Stimulated activated CD4-positive, alpha-beta T cell treated with anti-CD3 and anti-CD28 coated beads, Interleukin-15, amount 100 ng/mL, for 24 hours (primary cell): ENCODE results near the gene ZNF529.
"Not testable (repeated sequence)": the region's sequence is repeated elsewhere in the genome, so short reads cannot be mapped to it uniquely, and the experiment has no call there.

Experiments used
- DNase-seq: peaks from one replicate; pipeline ENCODE4 v3.0.0-alpha.2; 2020

ZNF529 gene

DNA sequence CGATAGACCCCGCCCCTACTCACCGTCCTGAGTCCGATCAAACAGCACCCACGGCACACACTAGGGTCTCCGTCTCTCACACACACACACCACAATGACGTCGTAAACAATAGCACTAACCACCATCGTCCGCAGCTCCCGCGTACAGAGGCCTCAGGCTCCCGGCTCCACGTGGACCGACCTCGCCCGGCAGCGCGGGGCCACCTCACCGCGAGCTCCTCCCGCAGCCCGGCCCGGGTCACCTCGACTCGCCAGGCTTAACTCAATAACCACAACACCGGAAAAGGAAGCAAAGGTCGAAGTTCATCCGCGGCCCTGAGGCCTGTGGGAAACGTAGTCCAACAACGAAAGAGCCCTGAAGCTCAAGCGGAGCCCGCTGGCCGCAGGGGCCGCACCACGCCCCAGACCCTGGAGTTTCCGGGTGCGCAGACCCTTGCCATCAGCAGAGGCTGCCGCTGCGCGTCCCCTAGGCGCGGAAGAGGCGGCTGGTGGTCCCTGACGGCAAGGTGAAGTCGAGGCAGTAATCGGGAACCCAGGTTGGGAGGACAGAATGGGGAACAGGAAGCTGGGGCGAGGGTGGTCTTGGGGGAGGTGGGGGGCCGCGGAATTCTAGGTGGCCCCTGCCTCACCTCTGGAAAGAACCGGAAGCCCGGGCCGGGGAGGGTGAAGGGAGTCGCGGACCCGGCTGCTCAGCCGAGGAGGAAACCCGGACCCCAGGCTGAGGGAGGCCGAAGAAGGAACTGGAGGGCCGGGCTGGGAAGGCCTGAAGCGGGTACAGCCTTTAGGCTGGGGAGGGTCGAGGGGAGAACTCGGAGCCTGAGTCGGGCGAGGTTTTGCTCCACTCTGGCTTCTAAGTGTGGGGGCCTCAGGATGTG, at the start of gene ZNF529:
ZNF529 (minus strand) TSS at position 273 of the 875 bp plus-strand sequence. CDS start 946 bp downstream, outside the sequence.
- peak; percentile 88 for DNase-seq

DNA sequence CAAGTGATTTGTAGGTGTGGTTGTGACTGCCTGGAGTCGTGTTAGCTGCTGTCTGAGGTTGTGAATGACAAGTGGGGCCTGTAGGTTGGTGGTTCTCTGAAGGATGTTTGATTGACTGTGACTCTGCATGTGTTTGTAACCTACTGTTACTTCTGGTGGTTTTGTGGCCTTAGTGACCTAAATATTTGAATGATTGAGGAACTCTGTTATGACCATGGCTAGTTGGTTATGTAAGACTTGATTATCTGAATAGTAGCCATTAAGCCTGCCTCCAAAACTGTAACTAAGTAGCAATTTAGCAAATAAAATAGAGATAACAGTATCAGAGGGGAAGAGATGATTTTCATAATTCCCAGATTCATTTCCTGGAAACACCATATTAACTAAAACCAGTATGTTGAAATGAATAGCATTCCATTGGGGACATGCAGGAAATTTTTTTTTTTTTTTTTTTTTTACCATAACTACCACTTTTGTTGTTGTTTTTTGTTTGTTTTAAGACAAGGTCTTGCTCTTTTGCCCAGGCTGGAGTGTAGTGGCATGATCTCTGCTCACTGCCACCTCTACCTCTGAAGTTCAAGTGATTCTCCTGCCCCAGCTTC, 32.9 kb upstream of the ZNF529 start:
- no peak for DNase-seq

DNA sequence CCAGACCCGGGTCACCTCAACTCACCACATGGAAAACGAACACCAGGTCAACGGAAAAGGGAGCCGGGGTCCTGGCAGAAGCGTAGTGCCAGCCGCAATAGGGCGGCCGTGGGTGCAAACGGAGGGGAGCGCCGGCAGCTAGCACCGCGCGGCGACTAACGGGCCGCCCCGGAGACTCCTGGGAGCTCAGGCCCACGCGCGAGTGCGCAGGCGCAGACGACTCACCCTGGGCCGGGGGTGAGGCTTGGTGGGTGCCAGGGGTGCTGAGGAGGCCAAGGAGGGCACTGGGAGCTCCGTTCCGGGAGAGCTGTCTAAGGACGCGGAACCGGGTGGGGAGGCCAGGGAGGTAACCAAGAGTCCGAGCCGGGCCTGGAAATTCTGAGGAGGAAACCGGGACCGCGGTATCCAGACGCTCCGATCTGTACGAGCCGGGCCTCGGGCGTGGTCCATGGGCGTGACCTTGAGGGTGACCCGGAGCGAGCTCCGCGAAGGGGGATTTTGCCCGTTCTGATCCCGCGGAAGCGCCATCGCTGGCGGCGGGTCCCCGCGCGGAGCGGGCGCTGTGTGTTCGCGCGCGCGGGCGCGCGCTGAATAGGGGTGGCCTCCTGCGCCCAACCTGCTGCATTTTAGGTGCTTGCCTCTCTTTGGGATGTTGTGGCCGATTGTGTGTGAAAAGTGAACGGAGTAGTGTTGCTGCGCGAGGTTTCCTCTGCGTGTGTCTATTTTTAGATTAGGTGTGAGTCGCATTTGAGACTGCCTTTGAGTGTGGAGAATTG, 32.2 kb upstream of the ZNF529 start, which contains the start of gene ZNF382:
ZNF382 (plus strand) TSS at position 213 of the 776 bp plus-strand sequence. CDS start 4,602 bp downstream, outside the sequence.
- DNase-seq = peak; percentile 92

DNA sequence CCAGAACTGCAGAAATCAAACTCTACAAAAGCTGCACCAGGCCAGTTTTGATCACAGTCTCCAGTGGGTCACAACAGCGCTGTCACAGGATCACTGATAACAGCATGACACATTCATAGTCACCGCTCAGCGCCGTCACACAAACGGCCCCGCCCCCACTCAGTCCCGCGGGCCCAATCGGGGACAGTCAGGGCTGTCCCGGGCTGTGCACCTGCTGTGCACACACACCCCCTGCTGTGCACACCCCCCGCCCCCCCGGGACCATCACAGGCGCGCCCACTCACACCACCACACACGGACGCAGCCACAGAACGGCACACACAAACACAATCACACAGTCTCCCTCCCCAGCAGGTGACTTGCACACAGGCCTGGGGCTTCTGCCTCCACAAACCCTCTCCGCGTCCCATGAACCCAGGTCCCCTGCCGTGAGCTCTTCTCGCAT, 31.6 kb upstream of the ZNF529 start:
- DNase-seq = peak; percentile 92

DNA sequence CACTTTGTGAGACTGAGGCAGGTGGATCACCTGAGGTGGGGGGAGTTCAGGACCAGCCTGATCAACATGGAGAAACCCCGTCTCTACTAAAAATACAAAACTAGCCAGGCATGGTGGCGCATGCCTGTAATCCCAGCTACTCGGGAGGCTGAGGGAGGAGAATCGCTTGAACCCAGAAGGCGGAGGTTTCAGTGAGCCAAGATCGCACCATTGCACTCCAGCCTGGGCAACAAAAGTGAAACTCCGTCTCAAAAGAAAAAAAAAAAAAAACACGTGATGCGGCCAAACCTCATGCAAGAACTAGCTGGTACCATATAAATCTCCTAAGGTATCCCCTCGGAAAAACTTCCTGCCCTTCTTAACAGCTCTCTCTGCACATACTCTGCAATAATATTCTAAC, 29.6 kb upstream of the ZNF529 start:
- DNase-seq = not testable (repeated sequence)

DNA sequence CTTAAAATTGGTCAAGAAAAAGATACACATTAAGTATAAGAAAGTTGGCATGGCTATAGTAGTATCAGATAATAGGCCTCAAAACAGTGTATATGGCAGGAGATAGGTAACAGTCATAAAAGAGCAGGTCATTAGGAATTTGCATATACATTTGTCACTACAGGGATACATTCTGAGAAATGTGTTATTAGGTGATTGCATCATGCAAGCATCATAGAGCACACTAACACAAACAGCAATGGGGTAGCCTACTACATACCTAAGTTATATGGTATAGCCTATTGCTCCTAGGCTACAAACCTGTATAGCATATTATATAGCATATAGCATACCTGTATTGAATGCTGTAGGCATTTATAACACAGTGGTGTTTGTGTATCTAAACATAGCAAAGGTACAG, 6.2 kb upstream of the ZNF529 start:
- DNase-seq = no peak

DNA sequence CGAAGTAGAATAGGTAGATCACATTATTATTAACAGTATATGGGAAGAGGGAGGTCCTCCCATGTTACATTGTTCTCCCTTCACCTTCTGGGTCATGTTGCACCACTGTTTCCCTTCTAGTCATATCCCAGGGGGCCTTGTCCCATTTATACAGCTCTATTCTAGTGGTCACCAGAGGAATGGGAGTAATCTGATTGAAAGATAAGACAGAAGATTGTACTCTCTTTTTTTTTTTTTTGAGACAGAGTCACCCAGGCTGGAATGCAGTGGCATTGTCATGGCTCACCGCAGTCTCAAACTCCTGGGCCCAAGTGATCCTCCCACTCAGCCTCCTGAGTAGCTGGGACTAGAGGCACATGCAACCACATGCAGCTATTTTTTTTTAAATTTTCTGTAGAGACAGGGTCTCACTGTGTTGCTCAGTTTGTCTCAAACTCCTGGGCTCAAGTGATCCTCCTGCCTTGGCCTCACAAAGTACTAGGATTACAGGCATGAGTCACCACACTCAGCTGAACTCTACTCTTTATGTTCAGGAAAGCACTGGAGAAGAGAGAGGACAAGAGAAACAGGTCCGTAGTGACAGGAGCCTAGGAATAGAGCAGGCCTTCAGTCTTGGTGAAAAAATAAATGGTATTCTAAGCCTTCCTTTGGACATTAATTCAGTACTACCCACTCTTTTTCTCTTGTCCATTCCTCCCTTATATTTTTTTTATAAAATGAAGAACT, 4.3 kb upstream of the ZNF529 start:
- no peak for DNase-seq

DNA sequence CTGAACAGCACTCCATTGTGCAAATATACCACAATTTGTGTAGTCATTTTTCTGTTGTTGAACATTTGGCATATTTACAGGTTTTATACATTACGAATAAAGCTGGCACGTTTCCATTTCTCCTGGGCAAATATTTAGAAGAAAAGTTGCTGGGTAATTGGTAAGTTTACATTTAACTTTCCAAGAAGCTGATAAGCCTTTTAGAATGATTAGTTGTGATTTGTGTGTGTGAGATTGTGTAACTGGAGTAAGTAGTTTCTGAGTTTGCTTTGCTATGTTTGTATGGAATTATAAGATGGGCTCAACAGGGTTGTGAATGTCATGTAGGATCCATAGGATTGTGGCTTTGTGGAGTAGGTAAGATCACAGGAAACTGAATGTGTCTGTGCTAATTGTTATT, 1.6 kb upstream of the ZNF529 start:
- DNase-seq = no peak

DNA sequence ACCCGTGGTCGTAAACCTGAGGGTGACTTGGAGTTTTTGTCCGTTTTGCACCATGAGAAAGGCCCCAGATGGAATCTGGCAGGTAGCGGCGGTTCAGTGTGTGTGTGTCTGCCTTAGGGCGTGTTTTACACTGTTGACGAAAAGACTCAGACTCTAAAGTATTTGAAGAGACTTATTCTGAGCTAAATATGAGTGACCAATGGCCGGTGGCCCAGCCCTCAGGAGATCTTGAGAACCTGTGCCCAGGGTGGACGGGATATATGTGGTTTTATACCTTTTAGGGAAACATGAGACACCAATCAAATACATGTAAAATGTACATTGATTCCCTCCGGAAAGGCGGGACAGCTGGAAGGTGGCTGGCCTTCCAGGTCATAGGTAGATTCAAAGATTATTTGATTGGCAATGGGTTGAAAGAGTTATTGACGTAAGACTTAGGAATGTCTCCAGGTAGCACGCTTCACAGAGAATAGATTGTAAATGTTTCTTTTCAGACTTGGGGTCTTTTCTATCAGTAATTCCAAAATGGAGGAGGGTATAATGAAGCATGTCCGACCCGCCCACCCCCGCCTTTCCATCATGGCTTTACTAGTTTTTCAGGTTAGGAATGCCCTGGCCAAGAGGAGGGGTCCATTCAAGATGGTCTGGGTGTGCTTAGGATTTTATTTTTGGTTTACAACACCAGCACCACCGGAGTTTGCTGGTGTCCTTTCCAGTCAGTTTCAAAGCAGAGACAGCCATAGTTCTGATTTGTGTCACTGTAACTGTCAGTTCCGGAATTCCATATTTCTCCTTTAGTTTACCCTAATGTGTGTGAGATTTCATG, 1.0 kb upstream of the ZNF529 start:
- DNase-seq = no peak

DNA sequence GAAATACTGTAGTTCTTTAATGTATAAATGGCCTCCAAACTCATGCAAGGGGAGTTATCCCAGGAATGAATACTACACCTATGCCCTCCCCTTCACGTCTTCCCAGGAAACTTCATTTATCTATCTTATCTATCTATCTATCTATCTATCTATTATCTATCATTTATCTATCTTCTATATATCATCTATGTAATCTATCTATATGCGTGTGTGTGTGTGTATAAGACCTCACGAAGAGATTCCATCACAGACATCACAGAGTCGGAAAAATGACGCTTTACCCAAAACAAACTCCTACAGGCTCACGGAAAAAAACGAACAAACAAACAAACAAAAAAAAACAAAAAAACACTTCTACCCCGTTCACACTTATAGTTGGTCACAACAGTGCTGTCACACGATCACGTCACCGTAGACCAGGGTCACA, 486 bp downstream of the ZNF529 start:
- no peak for DNase-seq

DNA sequence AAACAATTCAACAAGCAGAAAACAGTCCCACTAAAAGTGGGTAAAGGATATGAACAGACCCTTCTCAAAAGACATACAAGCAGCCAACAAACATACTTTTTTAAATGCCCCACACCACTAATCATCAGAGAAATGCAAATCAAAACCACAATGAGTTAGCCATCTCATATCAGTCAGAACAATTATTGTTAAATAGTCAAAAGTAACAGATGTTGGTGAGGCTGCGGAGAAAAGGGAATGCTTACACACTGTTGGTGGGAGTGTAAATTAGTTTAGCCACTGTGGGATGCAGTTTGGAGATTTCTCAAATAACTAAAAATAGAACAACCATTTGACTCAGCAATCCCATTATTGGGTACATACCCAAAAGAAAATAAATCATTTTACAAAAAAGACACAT, 8.7 kb downstream of the ZNF529 start:
- DNase-seq = no peak

DNA sequence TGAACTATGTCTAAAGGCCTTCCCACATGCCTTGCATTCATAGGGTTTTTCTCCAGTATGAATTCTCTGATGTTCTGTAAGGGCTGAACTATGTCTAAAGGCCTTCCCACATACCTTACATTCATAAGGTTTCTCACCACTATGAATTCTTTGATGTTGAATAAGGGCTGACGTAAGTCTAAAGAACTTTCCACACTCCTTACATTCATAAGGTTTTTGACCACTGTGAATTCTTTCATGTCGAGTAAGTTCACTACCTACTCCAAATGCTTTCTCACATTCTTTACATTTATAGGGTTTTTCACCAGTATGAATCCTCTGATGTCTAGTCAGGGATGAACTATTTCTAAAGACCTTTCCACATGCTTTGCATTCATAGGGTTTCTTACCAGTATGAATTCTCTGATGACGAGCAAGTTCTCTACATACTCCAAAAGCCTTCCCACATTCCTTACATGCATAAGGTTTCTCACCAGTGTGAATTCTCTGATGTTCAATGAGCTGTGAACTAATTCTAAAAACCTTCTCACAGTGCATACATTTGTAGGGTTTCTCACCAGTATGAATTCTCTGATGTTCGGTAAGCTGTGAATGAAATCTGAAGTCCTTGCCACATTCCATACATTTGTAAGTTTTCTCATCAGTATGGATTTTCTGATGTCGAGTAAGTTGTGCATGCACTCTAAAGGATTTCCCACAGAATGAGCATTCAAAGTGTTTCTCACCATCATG, 25.9 kb downstream of the ZNF529 start:
- no peak for DNase-seq

DNA sequence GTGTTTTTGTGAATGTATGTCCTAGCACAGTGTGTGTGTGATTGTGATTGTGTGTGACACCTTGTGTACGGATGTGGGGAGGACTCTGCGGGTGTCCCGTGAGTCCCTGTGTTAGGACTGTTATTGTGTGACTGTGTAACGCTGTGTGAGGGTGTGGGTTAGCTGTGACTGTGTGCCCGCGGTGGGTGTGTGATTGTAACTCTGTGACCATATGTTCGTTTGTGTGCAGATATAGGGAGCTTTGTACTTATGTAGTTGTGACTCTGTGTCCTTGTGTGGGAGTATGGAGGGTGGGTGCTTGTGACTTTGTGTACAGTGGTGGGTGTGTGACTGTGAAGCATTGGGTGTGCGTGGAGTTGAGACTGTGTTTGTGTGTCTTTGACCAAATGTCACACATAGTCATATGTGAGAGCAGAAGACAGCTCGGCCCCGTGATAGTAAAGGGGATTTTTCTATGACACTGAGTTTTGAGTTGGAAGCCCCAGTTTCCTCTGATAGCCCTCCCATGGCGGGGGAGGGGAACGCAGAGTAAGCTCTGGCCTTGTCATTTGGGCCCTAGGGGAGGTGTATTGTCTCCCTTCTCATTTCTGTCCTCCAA, 44.1 kb downstream of the ZNF529 start:
- DNase-seq = peak; percentile 31

DNA sequence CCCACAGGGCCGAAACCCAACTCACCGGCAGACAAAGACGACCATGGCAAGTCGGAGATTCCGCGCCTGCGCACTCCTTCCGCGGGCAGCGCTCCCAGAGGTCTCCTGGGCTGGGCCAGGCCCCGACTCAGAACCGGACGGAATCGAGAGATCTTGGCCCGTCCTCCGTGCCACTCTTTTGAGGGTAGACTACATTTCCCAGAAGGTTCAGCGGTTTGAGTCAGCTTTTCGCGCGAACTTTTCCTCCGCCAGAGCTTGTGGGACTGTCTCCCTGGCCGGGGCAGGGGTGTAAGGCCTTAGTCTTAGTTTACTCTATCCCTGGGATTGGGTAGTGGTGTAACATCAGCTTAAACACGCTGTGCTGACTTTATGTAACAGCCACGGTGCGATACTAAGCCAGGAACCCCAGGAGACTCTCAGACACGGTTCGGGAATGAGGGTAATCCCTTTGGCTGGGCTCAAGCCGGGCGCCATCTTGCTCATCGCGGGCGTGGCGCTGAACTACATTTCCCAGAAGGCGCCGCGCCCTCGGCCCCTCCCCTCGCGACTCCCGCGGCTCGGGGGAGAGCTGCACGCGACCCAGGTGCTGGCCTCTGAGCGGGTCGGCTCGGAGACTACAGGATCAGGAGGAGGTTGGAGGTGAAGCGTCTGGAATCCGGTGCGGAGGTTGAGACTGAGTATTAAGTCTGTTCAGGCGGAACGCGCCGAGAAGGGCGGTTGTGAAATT, 44.7 kb downstream of the ZNF529 start, which contains the start of gene ZNF260:
ZNF260 (minus strand) TSS at position 78 of the 727 bp plus-strand sequence. CDS start 13,033 bp downstream, outside the sequence.
- DNase-seq = peak; percentile 96

DNA sequence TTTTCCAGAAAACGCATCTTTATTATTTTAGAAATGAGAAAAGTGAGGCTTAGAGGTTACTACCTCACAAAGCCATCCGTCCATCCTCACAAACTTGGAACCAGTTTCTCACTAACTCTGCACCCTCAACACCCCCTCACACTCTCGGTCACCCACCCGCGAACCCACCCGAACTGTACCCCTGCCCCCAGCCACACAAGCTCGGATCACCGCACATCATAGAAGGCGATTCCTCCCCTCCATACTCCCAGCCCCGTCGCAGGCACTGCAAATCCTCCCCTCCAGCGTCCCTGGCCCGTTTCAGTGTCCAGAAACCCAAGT, 45.3 kb downstream of the ZNF529 start:
- DNase-seq = no peak

DNA sequence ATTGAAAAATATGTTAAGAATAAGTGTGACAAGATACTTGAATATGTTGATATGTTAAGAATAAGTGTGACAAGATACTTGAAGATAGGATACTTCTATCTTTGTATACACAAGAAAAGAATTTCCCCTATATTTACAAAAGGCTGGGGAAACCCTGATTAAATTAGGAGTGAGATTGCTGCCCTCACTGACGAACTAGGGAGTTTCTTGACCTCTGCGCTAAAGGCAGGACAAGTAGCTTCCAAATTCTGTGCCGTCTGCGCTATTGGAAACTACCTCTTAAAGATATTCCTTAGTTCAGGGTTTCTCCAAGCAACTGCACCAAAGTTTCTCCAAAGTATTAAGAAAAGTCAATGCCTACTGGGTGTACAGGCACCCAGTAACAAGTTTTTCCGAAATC, 45.8 kb downstream of the ZNF529 start:
- no peak for DNase-seq

DNA sequence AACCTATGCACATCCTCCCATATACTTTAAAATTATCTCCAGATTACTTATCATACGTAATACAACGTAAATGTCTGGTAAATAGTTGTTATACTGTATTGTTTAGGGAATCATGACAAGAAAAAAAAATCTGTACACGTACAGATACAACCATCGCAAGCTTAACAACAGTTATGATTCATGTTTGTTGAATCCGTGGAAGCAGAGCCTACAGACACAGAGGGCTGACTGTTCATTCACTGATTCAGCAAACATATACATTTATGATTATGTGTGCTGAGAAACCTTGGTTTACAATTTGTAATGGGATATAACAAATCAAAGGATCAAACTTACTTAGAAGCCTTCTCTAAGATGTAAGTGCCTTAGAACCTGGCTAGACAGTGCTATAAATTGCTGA, 46.5 kb downstream of the ZNF529 start:
- no peak for DNase-seq

DNA sequence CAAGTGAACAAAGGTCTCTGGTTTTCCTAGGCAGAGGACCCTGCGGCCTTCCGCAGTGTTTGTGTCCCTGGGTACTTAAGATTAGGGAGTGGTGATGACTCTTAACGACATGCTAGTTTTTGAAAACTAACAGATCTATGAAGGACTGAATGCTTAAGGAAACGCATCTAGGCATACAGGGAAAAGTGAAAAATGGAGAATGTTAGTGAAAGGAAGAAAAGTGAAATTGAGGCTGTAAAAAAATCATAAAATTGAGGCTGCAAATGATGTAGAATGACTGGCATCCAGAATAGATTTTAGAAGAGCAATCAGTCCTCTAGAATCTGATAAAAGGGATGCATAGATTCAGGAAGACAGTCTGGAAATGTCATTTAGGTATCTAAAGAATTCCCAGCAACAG, 48.5 kb downstream of the ZNF529 start:
- no peak for DNase-seq

DNA sequence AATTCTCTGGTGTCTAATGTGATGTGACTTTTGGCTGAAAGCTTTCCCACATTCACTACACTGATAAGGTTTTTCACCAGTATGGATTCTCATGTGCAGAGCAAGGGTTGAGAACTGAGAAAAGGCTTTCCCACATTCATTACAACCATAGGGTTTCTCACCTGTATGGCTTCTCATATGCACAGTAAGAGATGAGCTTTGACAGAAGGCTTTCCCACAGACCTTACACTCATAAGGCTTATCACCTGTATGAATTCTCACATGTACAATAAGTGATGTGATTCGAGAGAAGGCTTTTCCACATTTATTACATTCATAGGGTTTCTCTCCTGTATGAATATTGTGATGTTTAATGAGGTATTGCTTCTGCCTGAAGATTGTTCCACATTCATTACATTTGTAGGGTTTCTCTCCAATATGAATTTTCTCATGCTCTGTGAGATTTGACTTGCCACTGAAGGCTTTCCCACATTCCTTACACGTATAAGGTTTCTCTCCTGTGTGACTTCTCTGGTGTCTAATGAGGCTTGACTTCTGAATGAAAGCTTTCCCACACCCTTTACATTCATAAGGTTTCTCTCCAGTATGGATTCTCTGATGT, 59.0 kb downstream of the ZNF529 start:
- no peak for DNase-seq
